ENCODE results near the gene ECPAS.
"Not testable (repeated sequence)": the region's sequence is repeated elsewhere in the genome, so short reads cannot be mapped to it uniquely, and the experiment has no call there.

Gene ECPAS

GRCh38 chr9:111411266-111411665 is 72.9 kb downstream of the ECPAS start:
- no peak for DNase-seq (ENCODE audit: low spot score)

GRCh38 chr9:111407813-111408212 is 76.4 kb downstream of the ECPAS start:
- no peak for DNase-seq (ENCODE audit: low spot score)

DNA sequence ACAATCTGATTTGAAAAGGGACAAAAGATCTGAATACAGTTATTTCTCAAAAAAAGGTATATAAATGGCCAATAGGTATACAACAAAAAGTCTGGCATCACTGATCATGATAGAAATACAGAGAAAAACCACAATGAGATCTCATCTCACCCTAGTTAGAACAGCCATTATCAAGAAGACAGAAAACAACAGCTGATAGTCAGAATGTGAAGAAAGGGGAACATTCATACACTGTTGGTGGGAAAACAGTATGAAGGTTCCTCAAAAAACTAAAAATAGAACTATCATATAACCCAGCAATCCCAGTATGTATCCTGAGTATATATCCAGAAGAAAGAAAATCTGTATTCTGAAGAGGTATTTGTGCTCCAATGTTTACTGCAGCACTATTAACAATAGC is 78.5 kb downstream of the ECPAS start:
- no peak for DNase-seq (ENCODE audit: low spot score)

DNA sequence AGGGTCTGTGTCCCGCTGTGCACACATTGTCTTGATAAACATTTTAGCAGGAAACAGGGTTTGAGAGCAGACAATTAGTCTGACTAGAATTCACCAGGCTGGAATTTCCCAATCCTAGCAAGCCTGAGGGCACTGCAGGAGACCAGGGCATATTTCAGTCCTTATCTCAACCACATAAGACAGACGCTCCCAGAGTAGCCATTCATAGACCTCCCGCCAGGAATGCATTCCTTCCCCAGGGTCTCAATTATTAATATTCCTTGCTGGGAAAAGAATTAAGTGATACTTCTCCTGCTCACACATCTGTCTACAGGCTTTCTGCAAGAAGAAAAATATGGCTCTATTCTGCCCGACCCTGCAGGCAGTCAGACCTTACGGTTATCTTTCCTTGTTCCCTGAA is 82.7 kb downstream of the ECPAS start:
- not testable (repeated sequence) for DNase-seq (ENCODE audit: low spot score)

- DNase-seq (ENCODE audit: low spot score): no peak
These were observed 83.7 kb downstream of the ECPAS start for GRCh38 chr9:111400564-111400898.

- peak; percentile 22 for DNase-seq (ENCODE audit: low spot score)
These were observed 84.2 kb downstream of the ECPAS start for GRCh38 chr9:111399772-111400563.

DNA sequence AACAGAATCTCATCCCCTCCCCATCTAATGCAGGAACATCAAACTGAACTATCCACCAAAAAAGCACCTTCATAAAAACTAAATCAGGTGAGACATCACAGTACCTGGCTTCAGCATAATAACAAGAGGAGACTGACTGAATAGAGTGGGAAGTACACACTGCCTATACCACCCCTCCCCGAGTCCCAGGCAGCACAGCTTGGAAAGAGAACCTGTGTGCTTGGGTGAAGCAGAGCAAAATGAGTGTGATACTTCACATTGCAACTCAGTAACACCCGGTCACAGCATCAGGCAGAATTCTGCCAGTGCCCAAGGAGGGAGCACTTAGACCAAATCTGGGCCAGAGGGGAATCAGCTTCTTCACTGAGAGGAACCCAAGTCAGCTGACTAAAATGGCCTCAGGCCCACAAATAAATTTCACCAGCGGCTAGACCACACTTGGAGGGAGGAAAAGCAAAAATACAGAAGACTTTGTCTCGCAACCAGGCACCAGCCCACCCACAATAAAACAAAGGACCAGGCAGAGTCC is 84.9 kb downstream of the ECPAS start:
- DNase-seq (ENCODE audit: low spot score): no peak

DNA sequence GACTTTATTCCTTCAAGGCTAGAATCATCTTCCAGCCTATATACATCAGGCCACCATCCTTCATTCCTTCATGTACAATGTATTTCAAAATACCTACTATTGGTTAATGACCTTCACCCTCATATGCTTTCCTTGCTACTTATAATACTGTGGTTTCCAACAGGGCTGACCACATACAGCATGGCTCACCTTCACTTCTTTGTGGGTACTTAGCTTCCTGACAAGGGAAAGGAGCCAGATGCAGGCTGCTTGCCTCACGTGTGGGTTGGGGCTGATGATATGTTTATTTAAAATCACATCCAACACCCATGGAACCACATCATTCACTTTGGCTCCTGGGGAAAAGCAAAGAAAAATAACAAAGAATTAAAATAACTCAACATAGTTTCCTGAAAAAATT is 90.2 kb downstream of the ECPAS start:
- DNase-seq (ENCODE audit: low spot score): no peak

DNA sequence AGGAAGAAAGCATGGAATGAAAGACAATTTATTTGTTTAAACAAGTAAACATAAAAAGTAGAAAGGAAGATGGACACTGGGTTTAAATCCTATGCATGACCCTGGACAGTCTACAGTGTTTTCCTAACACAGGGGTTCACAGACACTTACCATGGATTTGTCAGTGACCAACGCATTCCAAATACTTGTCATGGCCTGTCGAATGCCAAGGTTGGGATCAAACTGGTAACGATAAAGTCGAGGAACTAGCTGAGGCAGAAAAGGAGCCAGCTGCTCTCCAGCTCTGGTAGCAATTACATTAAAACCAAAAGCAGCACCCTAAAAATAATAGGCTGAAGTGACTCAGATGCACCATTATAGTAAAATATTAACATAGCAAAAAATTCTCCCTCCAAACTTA is 94.8 kb downstream of the ECPAS start:
- DNase-seq (ENCODE audit: low spot score): no peak

- DNase-seq (ENCODE audit: low spot score): peak; percentile 18
These were observed 97.8 kb downstream of the ECPAS start for GRCh38 chr9:111386386-111386785.

DNA sequence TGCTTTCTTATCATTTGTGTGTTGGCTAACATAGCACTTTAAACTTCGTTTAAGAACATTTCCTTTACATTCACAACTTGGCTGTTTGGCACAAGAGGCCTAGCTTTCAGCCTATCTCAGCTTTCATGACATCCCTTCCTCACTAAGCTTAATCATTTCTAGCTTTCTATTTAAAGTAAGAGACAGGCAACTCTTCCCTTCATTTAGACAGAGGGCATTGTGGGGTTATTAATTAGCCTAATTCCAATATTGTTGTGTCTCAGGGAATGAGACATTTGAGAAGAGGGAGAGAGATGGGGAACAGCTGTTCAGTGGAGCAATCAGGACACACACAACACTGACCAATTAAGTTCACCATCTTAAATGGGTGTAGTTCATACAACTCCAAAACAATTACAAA is 103.2 kb downstream of the ECPAS start:
- DNase-seq (ENCODE audit: low spot score): no peak

- no peak for DNase-seq (ENCODE audit: low spot score)
These were observed 108.2 kb downstream of the ECPAS start for GRCh38 chr9:111375817-111376564.

DNA sequence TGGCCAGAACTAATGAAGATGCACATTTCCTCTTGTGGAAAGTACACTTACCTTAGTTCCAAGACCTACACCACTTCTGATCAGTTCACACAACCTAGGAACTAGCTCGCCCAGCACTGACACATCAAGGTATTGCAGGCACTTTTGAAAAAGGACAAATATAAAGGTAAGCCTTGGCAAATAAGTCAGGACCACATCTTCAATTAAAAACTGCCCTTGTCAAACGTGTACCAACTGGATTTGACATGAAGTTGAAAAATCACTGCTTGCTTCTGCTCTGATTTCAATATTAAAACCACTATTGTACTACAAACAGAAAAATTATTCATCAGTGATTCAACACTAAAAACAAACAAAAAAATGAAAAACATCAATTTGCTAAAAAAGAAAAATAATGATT is 109.1 kb downstream of the ECPAS start:
- DNase-seq (ENCODE audit: low spot score): no peak

- DNase-seq (ENCODE audit: low spot score): no peak
These were observed 111.9 kb downstream of the ECPAS start for GRCh38 chr9:111372297-111372696.

DNA sequence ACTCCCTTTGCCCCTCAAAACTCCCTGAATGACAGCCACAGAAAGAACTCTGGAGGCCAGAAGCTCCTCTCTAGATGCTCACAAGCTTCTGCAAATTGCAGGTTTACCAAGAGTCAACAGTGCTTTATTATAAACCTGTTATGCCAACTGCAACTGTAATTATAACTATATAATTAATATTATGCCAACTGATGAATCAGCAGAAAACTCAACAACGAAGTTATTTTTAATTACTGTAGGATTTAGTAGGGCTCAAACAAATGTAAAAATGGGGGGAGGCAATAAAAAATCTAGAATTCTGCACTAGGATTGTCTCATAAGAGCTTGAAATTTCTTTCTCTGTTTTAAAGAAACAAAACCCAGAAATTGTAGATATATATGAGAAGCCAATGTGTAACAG is 117.2 kb downstream of the ECPAS start:
- DNase-seq (ENCODE audit: low spot score): no peak

- DNase-seq (ENCODE audit: low spot score): no peak
These were observed 121.7 kb downstream of the ECPAS start for GRCh38 chr9:111362526-111362925.

- DNase-seq (ENCODE audit: low spot score): no peak
These were observed 123.3 kb downstream of the ECPAS start for GRCh38 chr9:111360881-111361280.

DNA sequence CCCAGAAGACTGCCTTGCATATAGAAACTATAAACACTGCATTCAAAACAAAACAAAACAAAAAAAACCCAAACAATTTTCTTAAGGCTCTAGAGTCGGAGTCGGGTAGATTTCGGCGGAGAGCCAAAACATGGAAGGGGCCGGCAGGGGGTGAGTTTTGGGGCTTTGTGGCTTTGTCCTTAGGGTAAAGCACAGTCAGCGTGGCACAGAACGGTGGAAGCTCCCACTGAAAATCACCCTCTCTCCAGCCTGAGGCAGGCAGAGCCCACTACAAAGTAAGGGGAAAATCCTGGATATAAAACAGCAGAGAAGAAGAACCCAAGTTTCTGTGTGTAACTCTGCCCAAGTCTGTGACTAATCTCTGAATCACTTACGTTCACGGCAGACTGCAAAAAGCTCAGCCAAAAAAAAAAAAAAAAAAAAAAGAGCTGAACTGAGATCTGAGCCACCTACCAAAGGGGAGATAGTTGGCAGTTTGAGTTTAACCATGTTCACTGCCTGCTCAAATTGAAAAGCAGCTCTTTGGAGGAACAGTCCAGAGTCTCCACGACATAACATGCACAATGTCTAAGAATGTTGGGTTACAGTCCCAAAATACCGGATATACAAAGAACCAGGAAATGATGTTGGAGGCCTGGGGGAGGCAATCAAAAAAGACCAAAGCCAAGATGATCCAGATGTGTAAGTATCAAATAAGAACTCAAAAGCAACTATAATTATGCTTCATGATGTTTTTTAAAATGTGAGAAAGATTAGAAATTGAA is 127.5 kb downstream of the ECPAS start:
- no peak for DNase-seq (ENCODE audit: low spot score)

DNA sequence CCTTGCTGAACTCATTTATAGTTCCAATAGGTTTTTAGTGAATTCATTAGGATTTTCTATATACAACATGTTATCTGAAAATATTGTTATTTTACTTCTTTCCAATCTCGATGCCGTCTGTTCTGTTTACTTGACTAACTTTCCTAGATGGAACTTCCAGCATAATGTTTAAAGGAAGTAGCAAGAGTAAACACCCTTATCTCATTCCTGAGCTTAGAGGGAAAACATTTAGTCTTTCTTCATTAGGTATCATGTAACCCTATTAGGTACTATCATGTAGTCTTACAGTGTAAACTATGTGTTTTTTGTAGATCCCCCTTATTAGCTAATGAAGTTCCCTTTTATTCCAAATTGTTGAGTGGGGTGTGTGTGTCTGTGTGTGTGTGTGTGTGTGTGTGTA is 131.6 kb downstream of the ECPAS start:
- no peak for DNase-seq (ENCODE audit: low spot score)

- DNase-seq (ENCODE audit: low spot score): no peak
These were observed 133.6 kb downstream of the ECPAS start for GRCh38 chr9:111350556-111350955.

DNA sequence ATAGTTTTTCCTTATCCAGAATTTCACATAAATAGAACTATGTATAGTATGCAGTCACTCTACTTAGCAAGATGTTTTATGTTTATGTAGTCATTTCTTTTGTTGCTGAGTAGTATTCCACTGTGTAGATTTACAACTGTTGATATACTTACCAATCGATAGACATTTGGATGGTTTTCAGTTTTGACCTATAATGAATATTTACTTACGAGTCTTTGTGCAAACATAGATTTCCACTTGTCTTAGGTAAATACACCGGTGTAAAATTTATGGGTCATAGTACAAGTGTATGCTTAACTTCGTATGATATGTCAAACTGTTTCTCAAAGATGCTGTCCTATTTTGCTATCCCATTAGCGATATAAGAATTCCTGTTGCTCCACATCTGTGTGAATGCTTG is 134.4 kb downstream of the ECPAS start:
- DNase-seq (ENCODE audit: low spot score): no peak

GRCh38 chr9:111348821-111349271 is 135.3 kb downstream of the ECPAS start:
- DNase-seq (ENCODE audit: low spot score): no peak

All from activated CD4-positive, alpha-beta T cell treated with anti-CD3 and anti-CD28 coated beads, Interleukin-2, Interleukin-4, amounts not matched to agents 100 ng/mL and 50 ng/mL, durations not matched to agents 16 hours and 8 hours (primary cell).